SU-DHL-6 (cell line): ENCODE measurements around the gene FAXC.

ENCODE experiments used
- H2AFZ ChIP-seq: fragments of 200-600 bp; sonication (generic); 2 replicates; pipeline ENCODE4 v1.6.1; 2014; ENCODE audit warnings: low read depth, mild to moderate bottlenecking, moderate library complexity, mixed read lengths, antibody characterized with exemption, low read length; ENCODE audit not compliant: severe bottlenecking
- H3F3A ChIP-seq: fragments of 200-600 bp; shearing (Covaris generic); 2 replicates; pipeline ENCODE4 v1.6.0; 2016; ENCODE audit warnings: antibody characterized with exemption, mild to moderate bottlenecking; ENCODE audit not compliant: insufficient read depth
- H3K27ac ChIP-seq: fragments of 200-600 bp; sonication (generic); 2 replicates; pipeline ENCODE4 v1.5.1; 2016; ENCODE audit warnings: low read depth, mild to moderate bottlenecking, low read length, moderate library complexity, mixed read lengths
- H3K27me3 ChIP-seq: fragments of 200-600 bp; sonication (generic), shearing (Covaris generic); 2 replicates; pipeline ENCODE4 v1.6.0; 2014; ENCODE audit warnings: mild to moderate bottlenecking, low read length
- H3K36me3 ChIP-seq: fragments of 200-600 bp; sonication (generic); 2 replicates; pipeline ENCODE4 v1.6.1; 2014; ENCODE audit warnings: mild to moderate bottlenecking, low read length, mixed read lengths
- H3K4me2 ChIP-seq: fragments of 300-600, 200-600 bp; shearing (Covaris generic), sonication (generic); 2 replicates; pipeline ENCODE4 v1.6.0; 2014; ENCODE audit warnings: low read length, low read depth, mild to moderate bottlenecking; ENCODE audit not compliant: poor library complexity, severe bottlenecking
- H3K4me3 ChIP-seq: fragments of 200-600 bp; sonication (generic); 2 replicates; pipeline ENCODE4 v1.5.1; 2014; ENCODE audit warnings: antibody characterized with exemption, low read length, mild to moderate bottlenecking, mixed read lengths; ENCODE audit not compliant: insufficient read depth, poor library complexity, severe bottlenecking
- H3K79me2 ChIP-seq: fragments of 200-600 bp; sonication (generic); 2 replicates; pipeline ENCODE4 v1.6.1; 2014; ENCODE audit warnings: mild to moderate bottlenecking, low read length, moderate library complexity; ENCODE audit not compliant: insufficient read depth
- H3K9ac ChIP-seq: fragments of 200-600 bp; sonication (generic); 2 replicates; pipeline ENCODE4 v1.7.0; 2014; ENCODE audit warnings: mild to moderate bottlenecking, low read length
- H3K9me2 ChIP-seq: fragments of 200-600 bp; sonication (generic); replicated peaks from 2 replicates; pipeline ENCODE4 v1.6.1; 2014; ENCODE audit warnings: low read length; ENCODE audit not compliant: insufficient read depth
- H3K9me3 ChIP-seq: fragments of 200-600 bp; sonication (generic); 2 replicates; pipeline ENCODE4 v1.6.1; 2014; ENCODE audit warnings: low read length, mixed read lengths; ENCODE audit not compliant: insufficient read depth
- H4K20me1 ChIP-seq: fragments of 200-600 bp; sonication (generic); 2 replicates; pipeline ENCODE4 v1.6.1; 2014; ENCODE audit warnings: low read depth, mild to moderate bottlenecking, antibody characterized with exemption, low read length, moderate library complexity, mixed read lengths
- CTCF ChIP-seq: fragments of 200-600 bp; sonication (generic); IDR thresholded peaks from one replicate; pipeline ENCODE4 v1.5.1; 2017; ENCODE audit warnings: antibody characterized with exemption, mild to moderate bottlenecking, low read length, moderate library complexity; ENCODE audit not compliant: insufficient read depth, poor library complexity, severe bottlenecking
- EZH2phosphoT487 ChIP-seq: fragments of 200-600 bp; sonication (generic), shearing (Covaris generic); conservative IDR thresholded peaks from 2 replicates; pipeline ENCODE4 v1.6.1; 2018; ENCODE audit warnings: mild to moderate bottlenecking, antibody characterized with exemption, low read length, moderate library complexity, mixed read lengths

FAXC gene

GRCh38 chr6:99369533-99369932, 20.1 kb upstream of the FAXC start:
- no peak for TF ChIP-seq EZH2phosphoT487
- no peak for TF ChIP-seq CTCF
- H3K27me3 ChIP-seq, result no peaks in the 10 kb centered on the region
- H3K9me2 ChIP-seq, result no peaks in the 10 kb centered on the region

GRCh38 chr6:99366852-99367251, 17.4 kb upstream of the FAXC start:
- H3K4me2 ChIP-seq, result no peak overlapping the region
- H2AFZ ChIP-seq, result no peak overlapping the region
- no peak overlapping the region for H3K9ac ChIP-seq
- no peaks in the 10 kb centered on the region for H3K27me3 ChIP-seq
- no peaks in the 10 kb centered on the region for H3K9me2 ChIP-seq
- H3F3A ChIP-seq, result no peaks in the 10 kb centered on the region
- H3K4me3 ChIP-seq, result no peak overlapping the region
- no peaks in the 10 kb centered on the region for H3K36me3 ChIP-seq
- H4K20me1 ChIP-seq, result no peaks in the 10 kb centered on the region
- no peak overlapping the region for H3K27ac ChIP-seq
- no peaks in the 10 kb centered on the region for H3K79me2 ChIP-seq
- TF ChIP-seq CTCF (no peak), EZH2phosphoT487 (no peak)
- H3K9me3 ChIP-seq, result no peaks in the 10 kb centered on the region

More at GRCh38 chr6:99369533-99369932, 20.1 kb upstream of the FAXC start:
- Histone ChIP-seq H3K27ac (no peak overlapping the region), H3K9me3 (no peaks in the 10 kb centered on the region), H3K9ac (no peak overlapping the region), H4K20me1 (no peaks in the 10 kb centered on the region), H3K4me3 (no peak overlapping the region), H3F3A (no peaks in the 10 kb centered on the region), H3K79me2 (no peaks in the 10 kb centered on the region), H3K4me2 (no peak overlapping the region), H3K36me3 (no peaks in the 10 kb centered on the region), H2AFZ (no peak overlapping the region)

GRCh38 chr6:99364026-99364425, 14.6 kb upstream of the FAXC start:
- Histone ChIP-seq H3K27me3 (no peaks in the 10 kb centered on the region), H3K9me2 (no peaks in the 10 kb centered on the region), H3K9ac (no peak overlapping the region), H3K4me3 (no peak overlapping the region), H3K9me3 (no peaks in the 10 kb centered on the region), H3K36me3 (no peaks in the 10 kb centered on the region), H4K20me1 (no peaks in the 10 kb centered on the region), H3K4me2 (no peak overlapping the region), H3F3A (no peaks in the 10 kb centered on the region), H3K27ac (no peak overlapping the region), H2AFZ (no peak overlapping the region), H3K79me2 (no peaks in the 10 kb centered on the region)
- TF ChIP-seq EZH2phosphoT487, result no peak
- no peak for TF ChIP-seq CTCF
